NCI-H146 treated with DMSO at 0.1 percent for 48 hours (cell line): ENCODE measurements around the gene ITPKC.
"Not testable (repeated sequence)": the region's sequence is repeated elsewhere in the genome, so short reads cannot be mapped to it uniquely, and the experiment has no call there.

ENCODE experiments used
- DNase-seq: peaks from one replicate; lab custom pipeline; 2025; ENCODE audit not compliant: unreplicated experiment; lab: John Stamatoyannopoulos, UW

Gene ITPKC

GRCh38 chr19:40714441-40715299 lies 2.2 kb upstream of the ITPKC start:
- DNase-seq: peak; percentile 93

DNA sequence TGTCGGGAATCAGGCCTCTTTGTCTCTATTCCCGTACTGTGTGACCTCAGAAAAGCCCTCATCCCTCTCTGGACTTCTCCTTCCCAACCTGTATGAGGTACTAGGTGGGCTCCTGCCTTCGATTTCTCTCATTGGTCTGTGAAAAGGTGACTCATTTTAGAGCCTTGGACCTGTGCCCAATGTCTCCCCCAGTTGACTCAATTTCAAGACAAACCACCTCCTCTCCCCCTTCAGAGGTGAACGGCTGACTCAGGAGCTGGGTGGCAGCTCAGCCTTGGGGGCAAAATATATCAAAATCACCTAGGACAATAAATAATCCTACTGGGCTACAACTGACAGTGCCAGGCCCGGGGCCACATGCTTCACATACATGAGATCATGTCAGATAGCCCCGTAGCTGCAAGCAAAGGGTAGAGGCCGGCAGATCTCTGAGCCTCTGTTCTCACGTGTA lies 856 bp upstream of the ITPKC start:
- peak; percentile 44 for DNase-seq

- DNase-seq: no peak
Observed at GRCh38 chr19:40717325-40717879, 490 bp downstream of the ITPKC start.

- no peak for DNase-seq
Observed at GRCh38 chr19:40717880-40718773, 1.2 kb downstream of the ITPKC start.

- no peak for DNase-seq
Observed at GRCh38 chr19:40718774-40719391, 2.0 kb downstream of the ITPKC start.

GRCh38 chr19:40719414-40719894 lies 2.5 kb downstream of the ITPKC start:
- DNase-seq: no peak

- no peak for DNase-seq
Observed at GRCh38 chr19:40721140-40721486, 4.2 kb downstream of the ITPKC start.

GRCh38 chr19:40721936-40722661 lies 5.2 kb downstream of the ITPKC start:
- no peak for DNase-seq

DNA sequence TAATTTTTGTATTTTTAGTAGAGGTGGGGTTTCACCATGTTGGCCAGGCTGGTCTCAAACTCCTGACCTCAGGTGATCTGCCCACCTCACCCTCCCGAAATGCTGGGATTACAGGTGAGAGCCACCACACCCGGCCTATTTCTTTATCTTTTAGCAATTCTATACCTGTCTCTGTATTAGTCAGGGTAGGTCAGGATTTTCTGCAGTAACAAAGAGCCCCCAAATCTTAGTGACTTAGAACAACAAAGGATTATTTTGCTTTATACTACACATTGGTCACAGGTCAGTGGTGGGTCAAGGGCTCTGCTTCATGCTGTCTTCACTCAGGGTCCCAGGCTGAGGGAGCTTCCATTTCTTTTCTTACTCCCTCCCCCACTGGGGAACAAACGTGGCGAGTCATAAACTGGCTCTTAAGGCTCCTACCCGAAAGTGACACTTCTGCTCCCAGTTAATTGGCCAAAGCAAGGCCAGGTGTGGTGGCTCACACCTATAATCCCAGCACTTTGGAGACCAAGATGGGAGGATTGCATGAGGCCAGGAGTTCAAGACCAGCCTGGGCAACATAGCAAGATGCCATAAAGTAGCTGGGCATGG lies 6.8 kb downstream of the ITPKC start:
- no peak for DNase-seq

DNA sequence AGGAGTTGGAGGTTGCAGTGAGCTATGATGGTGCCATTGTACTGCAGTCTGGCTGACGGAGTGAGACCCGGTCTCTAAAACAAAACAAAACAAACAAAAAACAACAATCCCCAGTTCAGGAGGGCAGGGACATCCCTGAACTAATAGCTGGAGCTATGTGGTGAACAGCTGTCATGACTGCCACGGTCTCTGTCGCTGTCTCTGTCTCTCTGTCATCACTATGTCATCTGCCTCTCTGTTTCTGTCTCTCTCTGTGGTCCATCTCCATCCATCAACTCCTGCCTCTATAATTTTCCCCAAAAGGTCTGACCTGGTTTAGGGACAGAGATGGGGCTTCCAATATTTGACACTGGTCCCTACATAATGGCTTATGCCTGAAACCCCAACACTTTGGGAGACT lies 7.4 kb downstream of the ITPKC start:
- DNase-seq: no peak

DNA sequence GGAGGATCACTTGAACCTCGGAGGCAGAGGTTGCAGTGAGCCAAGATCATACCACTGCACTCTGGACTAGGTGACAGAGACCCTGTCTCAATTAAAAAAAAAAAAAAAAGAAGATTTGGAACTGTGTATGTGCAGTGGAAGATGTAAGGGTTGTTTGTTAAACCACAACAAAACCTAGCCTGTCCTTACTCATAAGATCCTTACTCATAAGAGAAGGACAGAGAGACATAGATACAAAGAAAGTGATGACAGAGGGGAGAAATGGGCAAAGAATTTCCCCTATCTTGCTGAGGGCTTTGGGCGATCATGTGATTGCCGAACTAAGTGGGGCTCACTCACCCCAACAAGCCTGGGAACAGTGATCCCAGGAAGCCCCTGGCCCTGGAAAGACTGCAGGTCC lies 7.9 kb downstream of the ITPKC start:
- DNase-seq: no peak

- no peak for DNase-seq
Observed at GRCh38 chr19:40726279-40726678, 9.4 kb downstream of the ITPKC start.

- not testable (repeated sequence) for DNase-seq
Observed at GRCh38 chr19:40730065-40730464, 13.2 kb downstream of the ITPKC start.

DNA sequence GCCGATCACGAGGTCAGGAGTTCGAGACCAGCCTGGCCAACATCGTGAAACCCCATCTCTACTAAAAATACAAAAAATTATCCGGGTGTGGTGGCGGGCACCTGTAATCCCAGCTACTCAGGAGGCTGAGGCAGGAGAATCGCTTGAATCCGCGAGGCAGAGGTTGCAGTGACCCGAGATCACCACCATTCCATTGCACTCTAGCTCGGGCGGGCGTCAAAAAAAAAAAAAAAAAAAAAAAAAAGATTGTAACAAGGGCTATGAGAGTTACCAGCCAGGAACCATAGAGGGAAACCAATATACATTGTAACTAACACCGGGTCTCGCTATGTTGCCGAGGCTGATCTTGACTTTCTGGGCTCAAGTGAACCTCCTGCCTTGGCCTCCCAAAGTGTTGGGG lies 15.4 kb downstream of the ITPKC start:
- DNase-seq: not testable (repeated sequence)

GRCh38 chr19:40733149-40733548 lies 16.2 kb downstream of the ITPKC start:
- no peak for DNase-seq

- no peak for DNase-seq
Observed at GRCh38 chr19:40735013-40735771, 18.3 kb downstream of the ITPKC start.

DNA sequence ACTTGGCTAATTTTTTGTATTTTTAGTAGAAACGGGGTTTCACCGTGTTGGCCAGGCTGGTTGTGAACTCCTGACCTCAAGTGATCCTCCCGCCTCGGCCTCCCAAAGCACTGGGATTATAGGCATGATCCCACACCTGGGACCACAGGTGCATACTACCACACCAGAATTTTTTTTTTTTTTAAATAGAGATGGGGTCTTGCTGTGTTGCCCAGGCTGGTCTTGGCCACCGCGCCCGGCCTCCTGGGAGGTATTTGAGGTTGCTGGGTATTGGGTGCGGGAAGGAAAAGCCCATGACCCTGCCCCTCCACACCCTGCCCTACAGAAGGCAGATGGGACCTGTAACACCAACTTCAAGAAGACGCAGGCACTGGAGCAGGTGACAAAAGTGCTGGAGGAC lies 19.7 kb downstream of the ITPKC start:
- DNase-seq: no peak

DNA sequence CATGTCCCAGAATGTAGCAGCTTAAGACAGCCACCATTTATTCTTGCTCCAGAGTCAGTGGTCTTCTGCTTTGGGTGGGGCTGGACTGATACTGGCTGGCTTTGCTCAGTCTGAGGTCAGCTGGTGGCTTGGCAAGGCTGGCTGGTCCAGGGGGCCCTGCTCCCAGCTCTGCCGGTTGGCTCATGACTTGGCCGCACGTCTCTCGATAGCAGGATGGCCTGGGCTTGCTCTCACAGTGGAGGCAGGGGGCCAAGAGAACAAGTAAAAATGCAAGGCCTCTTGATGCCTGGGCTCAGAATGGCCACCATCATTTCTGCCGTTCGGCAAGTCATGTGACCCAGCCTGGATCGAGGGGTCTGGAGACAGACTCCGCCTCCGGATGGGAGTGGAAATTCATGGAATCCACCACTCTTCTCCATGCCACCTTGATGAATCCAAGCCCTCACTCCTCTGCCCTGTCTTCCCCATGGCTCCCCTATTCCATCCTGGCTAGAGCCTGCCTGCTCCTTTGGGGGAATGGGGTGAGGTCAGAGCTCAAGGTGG lies 20.3 kb downstream of the ITPKC start:
- DNase-seq: no peak
